Activated CD4-positive, CD25-positive, alpha-beta regulatory T cell treated with anti-CD3 and anti-CD28 coated beads, Interleukin-2, amount 50 U/mL, for 24 hours (primary cell): Measurements from ENCODE around the gene CPLX3.

Experiments used
- ATAC-seq, 2 donors: fragments of 150-1000 bp; cut with Tn5 transposase; one replicate each; pipeline ENCODE4 v1.10.0; 2021; ENCODE audit warnings: mild to moderate bottlenecking in 1 of 2, moderate library complexity in 1 of 2

CPLX3 gene

GRCh38 chr15:74878273-74878672, 51.8 kb downstream of the CPLX3 start:
- ATAC-seq: no peak
